ENCODE results near the gene AP1G2. TPM values are rescaled to one million over a fixed set of nuclear protein-coding genes. Genes with fewer than 3 reads are reported as not detected.
A peak's percentile ranks its signal among the peaks of the same experiment; 100 is the strongest.

AP1G2 gene
- total and polyA plus RNA-seq, 2 donors (not counting 1 experiment from before 2014, with no cell fraction given): 648 to 1,185 TPM

DNA sequence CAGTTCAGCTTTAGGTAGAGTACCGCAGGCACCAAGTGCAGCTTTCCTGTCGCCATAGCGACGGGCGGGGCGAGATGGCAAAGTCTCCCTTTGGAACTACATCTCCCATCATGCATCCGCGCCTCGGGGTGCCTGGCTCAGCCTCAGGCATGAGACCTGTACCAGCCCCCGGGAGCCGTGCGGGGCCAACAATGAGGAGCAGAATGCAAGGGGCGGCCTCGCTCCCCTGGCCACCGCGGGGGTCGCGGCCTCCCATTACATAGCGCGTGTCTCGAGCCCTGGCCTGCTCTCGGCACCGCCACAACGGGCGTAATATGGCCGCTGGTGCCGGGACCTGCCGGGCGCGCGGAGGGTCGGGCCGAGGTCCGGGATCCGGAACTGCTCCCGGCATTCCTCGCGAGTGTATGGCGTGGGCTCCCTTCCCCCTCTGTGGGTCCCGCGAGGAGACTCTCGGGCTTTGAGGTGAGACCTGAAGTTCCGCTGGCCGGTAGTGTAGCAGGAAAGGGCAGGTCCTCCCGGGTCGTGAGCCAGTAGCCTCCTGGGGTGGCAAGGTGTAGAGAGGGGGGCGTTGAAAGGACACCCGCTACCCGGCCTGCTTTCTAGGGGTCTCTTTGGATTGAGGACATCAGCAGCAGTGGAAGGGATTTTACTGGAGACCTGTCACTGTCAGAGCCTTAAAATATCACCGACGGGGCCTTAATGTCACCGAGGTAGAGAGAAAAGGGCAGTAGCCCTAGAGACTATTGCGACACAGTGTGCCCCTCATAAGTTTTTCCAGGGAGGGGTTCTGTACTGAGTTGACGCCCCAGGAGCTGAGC lies 11.5 kb downstream of the AP1G2 start, which contains the start of gene THTPA:
Gene THTPA (plus strand): TSS at position 390 of the 818 bp plus-strand sequence. CDS start 487 bp downstream, outside the sequence.
- H3K9me3 ChIP-seq (ENCODE audit: control extremely low read depth in 1 of 3, control insufficient read depth in 2 of 3, insufficient read depth in 1 of 3, low read length in 2 of 3): no peaks in the 10 kb centered on the region
- H3K27ac ChIP-seq (ENCODE audit: low read length in 2 of 2): peak within 1 kb of the TSS; percentile 69 to 84
- H3K4me2 ChIP-seq (replicated peaks; ENCODE audit: low read depth, low read length, poor library complexity, severe bottlenecking): peak within 1 kb of the TSS; percentile 81
- 1% methylated on average over 54 of the region's 54 CpGs for WGBS (ENCODE audit: insufficient coverage)
- Mint-ChIP-seq H3K27ac (peak within 1 kb of the TSS; percentile 99), H3K27me3 (no peaks in the 10 kb centered on the region), H3K9me3 (ENCODE audit: insufficient read depth) (no peaks in the 10 kb centered on the region), H3K4me1 (peaks cover 45% of the 10 kb centered on the region), H3K4me3 (peak within 1 kb of the TSS; percentile 98)
- peaks cover 0 to 31% of the 10 kb centered on the region in 2 experiments for H3K36me3 ChIP-seq (replicated peaks in 1 of 2; ENCODE audit: control extremely low read depth in 1 of 2, control insufficient read depth in 1 of 2, extremely low read depth in 1 of 2, insufficient read depth in 2 of 2, low read length in 1 of 2)
- intact Hi-C loops (cut with micrococcal nuclease): loop anchor here (1.0 to 10.0 kb wide), 6 partner anchors 11 to 659 kb away; partner anchors contain the start of genes ACIN1, AP1G2, C14orf119 and CHMP4A
- H4K20me1 ChIP-seq (ENCODE audit: control insufficient read depth, insufficient read depth, low read length, poor library complexity, severe bottlenecking): peaks cover 11% of the 10 kb centered on the region
- H3K4me3 ChIP-seq (ENCODE audit: control extremely low read depth in 1 of 5, extremely low read depth in 1 of 5, insufficient read depth in 1 of 5, low read depth in 2 of 5, low read length in 4 of 5): peak within 1 kb of the TSS; percentile 17 to 97 (median 81)
- peaks cover 10% of the 10 kb centered on the region for H3K79me2 ChIP-seq (ENCODE audit: control insufficient read depth, insufficient read depth, low read length)
- H3K4me1 ChIP-seq (ENCODE audit: control insufficient read depth in 2 of 2, insufficient read depth in 2 of 2, low read length in 2 of 2): peaks cover 19 to 36% of the 10 kb centered on the region in 2 donors
- DNase-seq (peak; percentile 96), ATAC-seq (ENCODE audit: low read depth) (peak; percentile 78)
- POLR2A ChIA-PET: interaction anchor here (0.6 to 0.8 kb wide), 6 partner anchors 32 to 1143 kb away, joined by 3 to 5 read pairs (median 4); partner anchors contain the start of genes CBLN3, KHNYN and PABPN1
- no peaks in the 10 kb centered on the region for H3K27me3 ChIP-seq (replicated peaks in 1 of 4; ENCODE audit: control extremely low read depth in 1 of 4, control insufficient read depth in 3 of 4, insufficient read depth in 4 of 4, low read length in 3 of 4)
- peak within 1 kb of the TSS; percentile 96 for H2AFZ ChIP-seq (ENCODE audit: insufficient read depth, low read depth, low read length, poor library complexity, severe bottlenecking)
- TF ChIP-seq EZH2 (IDR thresholded peaks at IDR 0.05; ENCODE audit: borderline replicate concordance, insufficient read depth, low read depth, low read length, poor library complexity, severe bottlenecking): no peak
- no peak for TF ChIP-seq CTCF (IDR thresholded peaks at IDR 0.05)
- CTCF ChIA-PET: interaction anchor here (0.5 to 12.4 kb wide), 7 partner anchors 13 to 88 kb away, joined by 3 to 335 read pairs (median 4); partner anchors contain the start of gene AP1G2
- peak within 1 kb of the TSS; percentile 93 for H3K9ac ChIP-seq (ENCODE audit: low read length)
